22Rv1 (cell line): ENCODE results near the gene UBQLN2.
"Not testable (repeated sequence)": the region's sequence is repeated elsewhere in the genome, so short reads cannot be mapped to it uniquely, and the experiment has no call there.

Source experiments
- ZFX ChIP-seq: fragments of 450-650 bp; IDR thresholded peaks from 2 replicates; pipeline ENCODE4 v1.6.1; 2017; ENCODE audit warnings: antibody characterized with exemption, borderline replicate concordance
- TF ChIP-seq, protein P1 (sequence below): fragments of 450-650 bp; IDR thresholded peaks from 2 replicates; pipeline ENCODE4 v1.5.1; 2017; ENCODE audit warnings: mild to moderate bottlenecking

DNA sequence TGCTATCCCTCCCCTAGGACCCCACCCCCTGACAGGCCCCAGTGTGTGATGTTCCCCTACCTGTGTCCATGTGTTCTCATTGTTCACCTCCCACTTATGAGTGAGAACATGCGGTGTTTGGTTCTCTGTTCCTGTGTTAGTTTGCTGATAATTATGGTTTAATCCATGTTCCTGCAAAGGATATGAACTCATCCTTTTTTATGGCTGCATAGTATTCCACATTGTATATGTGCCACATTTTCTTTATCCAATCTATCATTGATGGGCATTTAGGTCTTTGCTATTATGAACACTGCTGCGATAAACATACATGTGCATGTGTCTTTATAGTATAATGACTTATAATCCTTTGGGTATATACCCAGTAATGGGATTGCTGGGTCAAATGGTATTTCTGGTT is 28.4 kb downstream of the UBQLN2 start:
- TF ChIP-seq, protein P1, sequence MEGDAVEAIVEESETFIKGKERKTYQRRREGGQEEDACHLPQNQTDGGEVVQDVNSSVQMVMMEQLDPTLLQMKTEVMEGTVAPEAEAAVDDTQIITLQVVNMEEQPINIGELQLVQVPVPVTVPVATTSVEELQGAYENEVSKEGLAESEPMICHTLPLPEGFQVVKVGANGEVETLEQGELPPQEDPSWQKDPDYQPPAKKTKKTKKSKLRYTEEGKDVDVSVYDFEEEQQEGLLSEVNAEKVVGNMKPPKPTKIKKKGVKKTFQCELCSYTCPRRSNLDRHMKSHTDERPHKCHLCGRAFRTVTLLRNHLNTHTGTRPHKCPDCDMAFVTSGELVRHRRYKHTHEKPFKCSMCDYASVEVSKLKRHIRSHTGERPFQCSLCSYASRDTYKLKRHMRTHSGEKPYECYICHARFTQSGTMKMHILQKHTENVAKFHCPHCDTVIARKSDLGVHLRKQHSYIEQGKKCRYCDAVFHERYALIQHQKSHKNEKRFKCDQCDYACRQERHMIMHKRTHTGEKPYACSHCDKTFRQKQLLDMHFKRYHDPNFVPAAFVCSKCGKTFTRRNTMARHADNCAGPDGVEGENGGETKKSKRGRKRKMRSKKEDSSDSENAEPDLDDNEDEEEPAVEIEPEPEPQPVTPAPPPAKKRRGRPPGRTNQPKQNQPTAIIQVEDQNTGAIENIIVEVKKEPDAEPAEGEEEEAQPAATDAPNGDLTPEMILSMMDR: not testable (repeated sequence)
- TF ChIP-seq ZFX: not testable (repeated sequence)
